Right atrium auricular region (tissue), 2 donors: ENCODE data around the gene URB2. TPM values are rescaled to one million over a fixed set of nuclear protein-coding genes. Genes with fewer than 3 reads are reported as not detected.

Source experiments
- DNase-seq: peaks from one replicate; pipeline ENCODE4 v3.0.0-alpha.2; 2019; ENCODE audit warnings: low spot score
- H3K27ac ChIP-seq, 2 donors: fragments of 200-600 bp; sonication (generic); 1 replicate in 1 of 2; 2 replicates in 1 of 2; pipeline ENCODE4 v1.5.1; 2016 to 2019
- H3K27me3 ChIP-seq, 2 donors: fragments of 200-600 bp; sonication (generic); one replicate each; pipeline versions ENCODE4 v1.5.1 to v1.6.0; 2017 to 2019
- H3K36me3 ChIP-seq: fragments of 200-600 bp; sonication (generic); one replicate; pipeline ENCODE4 v1.5.1; 2016
- H3K4me1 ChIP-seq, 2 donors: fragments of 200-600 bp; sonication (generic); one replicate each; pipeline versions ENCODE4 v1.5.1 to v1.6.0; 2017 to 2019
- H3K4me3 ChIP-seq, 2 donors: fragments of 200-600 bp; sonication (generic); 1 replicate in 1 of 2; 2 replicates in 1 of 2; pipeline ENCODE4 v1.5.1; 2017 to 2019; ENCODE audit warnings: mild to moderate bottlenecking in 1 of 2, moderate library complexity in 1 of 2
- H3K9me3 ChIP-seq, 2 donors: fragments of 200-600 bp; sonication (generic); one replicate each; pipeline ENCODE4 v1.5.1; 2019
- total RNA-seq, 2 donors: library from RNA; depleted of rRNA; stranded (reverse); fragments of >200 nt; gene quantifications; one replicate each; pipeline ENCODE4 v1.1.0, GENCODE V29; 2016
- TF ChIP-seq, protein P1 (sequence below), 2 donors: fragments of 200-600 bp; sonication (generic); IDR thresholded peaks; one replicate each; pipeline ENCODE4 v1.5.1; 2019; ENCODE audit warnings: antibody characterized with exemption in 2 of 2

URB2 gene
- total RNA-seq, 2 donors from 2014 or later, result 4.5 to 7.1 TPM

DNA sequence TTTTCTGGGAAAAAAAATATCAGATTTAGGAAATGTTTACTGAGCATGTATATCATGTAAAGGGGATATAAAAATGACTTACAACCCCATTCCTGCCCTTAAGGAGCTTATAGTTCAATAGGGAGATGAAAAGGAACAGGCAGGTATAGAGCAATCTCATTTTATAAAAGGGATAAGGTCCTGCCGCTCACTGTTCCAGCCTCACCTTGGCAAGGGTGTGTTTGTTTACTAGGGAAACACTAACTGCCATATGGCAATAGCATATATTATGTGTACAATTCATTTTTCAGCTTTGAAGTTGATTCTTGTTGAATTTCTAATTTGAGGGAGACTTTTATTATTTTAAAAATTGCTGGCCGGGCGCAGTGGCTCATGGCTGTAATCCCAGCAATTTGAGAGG is 25.5 kb downstream of the URB2 start:
- Histone ChIP-seq H3K36me3 (peaks cover 68% of the 10 kb centered on the region), H3K4me1 (no peaks in the 10 kb centered on the region), H3K27me3 (no peaks in the 10 kb centered on the region), H3K4me3 (no peak overlapping the region), H3K9me3 (no peaks in the 10 kb centered on the region), H3K27ac (no peak overlapping the region)
- no peak for DNase-seq
- TF ChIP-seq, protein P1, sequence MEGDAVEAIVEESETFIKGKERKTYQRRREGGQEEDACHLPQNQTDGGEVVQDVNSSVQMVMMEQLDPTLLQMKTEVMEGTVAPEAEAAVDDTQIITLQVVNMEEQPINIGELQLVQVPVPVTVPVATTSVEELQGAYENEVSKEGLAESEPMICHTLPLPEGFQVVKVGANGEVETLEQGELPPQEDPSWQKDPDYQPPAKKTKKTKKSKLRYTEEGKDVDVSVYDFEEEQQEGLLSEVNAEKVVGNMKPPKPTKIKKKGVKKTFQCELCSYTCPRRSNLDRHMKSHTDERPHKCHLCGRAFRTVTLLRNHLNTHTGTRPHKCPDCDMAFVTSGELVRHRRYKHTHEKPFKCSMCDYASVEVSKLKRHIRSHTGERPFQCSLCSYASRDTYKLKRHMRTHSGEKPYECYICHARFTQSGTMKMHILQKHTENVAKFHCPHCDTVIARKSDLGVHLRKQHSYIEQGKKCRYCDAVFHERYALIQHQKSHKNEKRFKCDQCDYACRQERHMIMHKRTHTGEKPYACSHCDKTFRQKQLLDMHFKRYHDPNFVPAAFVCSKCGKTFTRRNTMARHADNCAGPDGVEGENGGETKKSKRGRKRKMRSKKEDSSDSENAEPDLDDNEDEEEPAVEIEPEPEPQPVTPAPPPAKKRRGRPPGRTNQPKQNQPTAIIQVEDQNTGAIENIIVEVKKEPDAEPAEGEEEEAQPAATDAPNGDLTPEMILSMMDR (IDR thresholded peaks at IDR 0.05), result no peak

DNA sequence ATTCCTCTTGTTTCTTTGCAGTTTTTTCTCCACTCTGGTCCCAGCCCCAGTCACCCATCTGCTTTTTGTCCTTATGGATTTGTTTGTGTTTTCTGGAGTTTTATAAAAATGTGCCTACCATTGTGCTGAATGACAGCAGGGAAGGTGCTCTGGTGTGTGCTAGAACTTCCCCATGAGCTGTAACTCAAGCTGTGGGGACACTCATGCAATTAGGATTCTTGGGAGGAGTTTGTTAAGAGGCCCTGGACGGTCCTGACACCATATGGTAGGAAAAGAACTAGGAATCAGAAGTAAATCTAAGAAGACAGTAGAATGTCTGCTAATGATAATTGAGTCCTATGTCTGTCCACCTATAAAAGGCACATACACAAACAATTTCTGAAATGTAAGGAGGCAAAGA is 27.4 kb downstream of the URB2 start:
- H3K36me3 ChIP-seq, result peaks cover 50% of the 10 kb centered on the region
- no peaks in the 10 kb centered on the region for H3K4me1 ChIP-seq
- H3K27me3 ChIP-seq, result no peaks in the 10 kb centered on the region
- no peak for DNase-seq
- H3K9me3 ChIP-seq, result no peaks in the 10 kb centered on the region
- TF ChIP-seq, protein P1 (IDR thresholded peaks at IDR 0.05), result no peak
- H3K27ac ChIP-seq, result no peak overlapping the region
- H3K4me3 ChIP-seq, result no peak overlapping the region

DNA sequence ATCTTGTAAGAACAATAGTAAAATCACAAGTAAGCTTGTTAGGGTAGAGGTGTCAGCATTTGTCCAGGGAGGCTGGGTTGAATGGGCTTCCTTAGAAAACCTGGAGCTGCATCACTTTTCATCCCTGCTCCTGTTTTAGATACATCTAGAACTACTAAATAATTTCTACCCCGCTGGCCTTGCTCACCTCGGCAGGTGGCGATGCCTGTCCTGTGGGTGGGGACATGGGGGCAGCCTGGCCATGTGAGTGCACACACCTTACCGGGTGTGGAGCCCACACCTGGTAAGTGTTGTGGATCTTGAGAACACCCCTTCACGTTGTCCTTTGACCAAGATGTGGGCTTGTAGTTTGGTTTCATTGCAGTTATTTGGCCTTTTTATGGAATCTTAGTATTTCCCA is 29.7 kb downstream of the URB2 start:
- Histone ChIP-seq H3K36me3 (peaks cover 50% of the 10 kb centered on the region), H3K4me3 (no peak overlapping the region)

DNA sequence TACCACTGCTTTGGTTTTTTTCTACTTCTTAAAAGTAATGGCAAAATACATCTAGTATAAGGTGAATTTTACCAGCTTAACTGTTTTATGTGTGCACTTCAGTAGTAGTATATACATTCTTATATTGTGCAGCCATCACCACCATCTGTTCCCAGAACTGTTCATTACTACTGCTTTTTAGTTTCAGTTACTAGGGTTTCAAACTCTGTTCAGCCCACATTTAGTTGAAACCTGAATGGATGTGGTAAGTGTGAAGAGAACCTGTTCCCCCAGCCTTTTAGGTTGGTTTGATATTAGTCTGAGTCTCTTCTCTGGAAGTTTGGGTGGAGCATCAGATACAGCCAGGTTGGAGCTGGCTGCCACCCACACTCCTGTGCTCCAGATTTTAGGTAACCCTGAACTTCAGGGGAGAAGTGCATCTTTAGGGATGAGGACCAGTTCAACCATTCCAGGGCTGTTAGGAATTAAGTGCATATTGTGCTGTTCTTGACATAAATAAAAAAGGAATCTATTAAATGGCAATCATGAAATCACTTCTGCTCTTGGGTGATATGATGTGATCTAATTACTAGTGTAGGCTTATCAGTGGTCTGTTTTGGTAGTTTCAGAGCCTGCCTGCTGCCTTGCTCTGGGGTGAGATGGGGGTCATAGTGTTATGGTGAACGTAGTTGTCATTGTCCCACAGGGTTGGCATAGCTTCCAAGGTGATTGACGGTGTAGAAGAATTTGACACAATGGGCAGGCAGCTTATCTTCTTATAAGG is 32.1 kb downstream of the URB2 start:
- H3K4me1 ChIP-seq, result no peaks in the 10 kb centered on the region
- H3K27me3 ChIP-seq, result no peaks in the 10 kb centered on the region
- no peak overlapping the region for H3K27ac ChIP-seq
- H3K4me3 ChIP-seq, result no peak overlapping the region
- peaks cover 30% of the 10 kb centered on the region for H3K36me3 ChIP-seq
- TF ChIP-seq, protein P1 (IDR thresholded peaks at IDR 0.05), result no peak
- no peak for DNase-seq
- no peaks in the 10 kb centered on the region for H3K9me3 ChIP-seq

More for the DNA sequence above, 29.7 kb downstream of the URB2 start:
- Histone ChIP-seq H3K27me3 (no peaks in the 10 kb centered on the region), H3K4me1 (no peaks in the 10 kb centered on the region), H3K27ac (no peak overlapping the region), H3K9me3 (no peaks in the 10 kb centered on the region)
- no peak for DNase-seq
- TF ChIP-seq, protein P1 (IDR thresholded peaks at IDR 0.05), result no peak

DNA sequence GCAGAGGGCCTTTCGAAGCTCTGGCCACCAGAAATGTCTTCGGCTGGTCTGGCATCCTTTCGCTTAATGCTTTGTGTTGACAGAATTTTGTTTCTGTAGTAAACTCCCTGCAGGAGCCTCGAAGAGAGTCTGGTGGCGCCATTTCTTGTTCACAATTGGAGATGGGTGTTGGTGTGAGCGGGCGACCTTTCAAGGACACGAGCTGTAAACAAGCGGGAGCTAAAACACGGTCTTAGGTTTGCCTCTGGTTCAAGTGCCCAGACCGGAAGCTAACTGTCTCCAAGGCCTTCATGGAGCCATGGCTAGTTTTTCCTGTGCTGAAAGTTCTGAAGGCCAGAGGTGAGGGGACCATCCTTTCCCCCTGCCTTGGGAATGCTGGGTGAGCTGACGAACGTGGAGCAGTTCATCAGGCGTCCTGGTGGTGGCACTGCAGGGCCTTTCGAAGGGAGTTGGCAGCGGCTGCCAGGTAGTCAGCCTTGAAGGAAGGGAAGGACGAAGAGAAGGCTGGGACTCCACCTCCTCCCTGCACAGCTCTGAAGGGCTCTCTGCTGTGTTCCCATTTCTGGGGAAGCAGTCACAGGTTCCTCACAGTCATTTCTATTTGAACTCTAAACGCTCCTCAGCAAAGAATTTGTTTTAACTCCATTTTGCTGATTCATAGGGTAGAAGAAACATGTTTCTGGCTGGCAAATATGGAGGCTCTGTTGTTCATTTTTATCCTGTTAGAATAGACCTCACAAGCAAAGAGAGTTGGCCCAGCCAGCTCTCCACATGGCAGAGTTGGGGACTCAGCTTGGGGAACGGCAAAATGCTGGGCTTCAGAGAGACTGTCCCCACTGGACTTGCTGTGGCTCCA is 35.2 kb downstream of the URB2 start:
- Histone ChIP-seq H3K9me3 (no peaks in the 10 kb centered on the region), H3K36me3 (peaks cover 12% of the 10 kb centered on the region), H3K4me3 (no peak overlapping the region), H3K4me1 (no peaks in the 10 kb centered on the region), H3K27me3 (no peaks in the 10 kb centered on the region), H3K27ac (no peak overlapping the region)
- peak; percentile 83 for DNase-seq
- TF ChIP-seq, protein P1 (IDR thresholded peaks at IDR 0.05), result peak; percentile 77 to 92
